KMS-11 (cell line): ENCODE results near the gene CDC27.
"Not testable (repeated sequence)": the region's sequence is repeated elsewhere in the genome, so short reads cannot be mapped to it uniquely, and the experiment has no call there.

Source experiments
- H2AFZ ChIP-seq: fragments of 200-600 bp; sonication (generic); 2 replicates; pipeline ENCODE4 v1.6.1; 2016; ENCODE audit warnings: antibody characterized with exemption, mixed run types, low read depth
- H3K27ac ChIP-seq: fragments of 200-600 bp; sonication (generic); 2 replicates; pipeline ENCODE4 v1.6.1; 2016; ENCODE audit warnings: mild to moderate bottlenecking, mixed run types
- H3K27me3 ChIP-seq: fragments of 200-600 bp; sonication (generic); 2 replicates; pipeline ENCODE4 v1.6.1; 2017; ENCODE audit warnings: mild to moderate bottlenecking, low read depth, mixed run types, moderate library complexity; ENCODE audit not compliant: insufficient read depth
- H3K36me3 ChIP-seq: fragments of 200-600 bp; sonication (generic); 2 replicates; pipeline ENCODE4 v1.6.1; 2017; ENCODE audit warnings: mild to moderate bottlenecking, mixed run types; ENCODE audit not compliant: insufficient read depth
- H3K4me1 ChIP-seq: fragments of 200-600 bp; sonication (generic); 2 replicates; pipeline ENCODE4 v1.6.1; 2016; ENCODE audit warnings: mild to moderate bottlenecking, low read depth, mixed run types; ENCODE audit not compliant: poor library complexity, severe bottlenecking
- H3K4me2 ChIP-seq: fragments of 200-600 bp; sonication (generic); 2 replicates; pipeline ENCODE4 v1.7.0; 2016; ENCODE audit warnings: mild to moderate bottlenecking, mixed run types
- H3K4me3 ChIP-seq: fragments of 200-600 bp; sonication (generic); IDR thresholded peaks from 2 replicates; pipeline ENCODE4 v1.6.1; 2017; ENCODE audit warnings: low read depth, low read length, mixed read lengths; ENCODE audit not compliant: insufficient read depth
- H3K79me2 ChIP-seq: fragments of 200-600 bp; sonication (generic); 2 replicates; pipeline ENCODE4 v1.6.1; 2016; ENCODE audit warnings: low read depth, mixed run types; ENCODE audit not compliant: insufficient read depth
- H3K9ac ChIP-seq: fragments of 200-600 bp; sonication (generic); 2 replicates; pipeline ENCODE4 v1.6.1; 2016; ENCODE audit warnings: mild to moderate bottlenecking, mixed run types
- H4K20me1 ChIP-seq: fragments of 200-600 bp; sonication (generic); 2 replicates; pipeline ENCODE4 v1.6.1; 2016; ENCODE audit warnings: mild to moderate bottlenecking, mixed run types; ENCODE audit not compliant: insufficient read depth
- TF ChIP-seq, protein P1 (sequence below): fragments of 200-600 bp; sonication (generic); conservative IDR thresholded peaks from 2 replicates; pipeline ENCODE4 v1.6.1; 2017; ENCODE audit warnings: low read depth, mild to moderate bottlenecking, antibody characterized with exemption, low read length, moderate library complexity, mixed read lengths

CDC27 gene

DNA sequence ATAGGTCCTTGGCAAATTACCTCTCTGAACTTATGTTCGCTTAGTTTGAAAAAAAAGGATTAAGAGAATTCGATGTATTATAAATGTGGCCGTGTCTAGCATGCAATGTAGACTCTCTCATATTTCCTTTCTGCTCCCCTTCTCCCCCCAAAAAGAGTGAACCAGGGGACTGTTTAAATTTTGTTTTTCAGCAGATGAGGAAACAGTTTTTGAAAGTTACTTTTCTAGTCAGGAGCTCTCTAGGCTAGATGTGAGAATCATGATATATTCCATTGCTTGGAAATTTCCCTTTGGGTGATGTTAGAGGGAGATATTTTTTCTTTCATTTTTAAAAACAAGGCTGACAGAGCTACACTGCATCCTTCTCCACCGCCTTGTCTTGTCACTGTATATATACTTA lies 1.1 kb upstream of the CDC27 start:
- Histone ChIP-seq H4K20me1 (no peaks in the 10 kb centered on the region; the same call in 1 of the 2 replicates), H3K27ac (no peak overlapping the region), H3K36me3 (no peaks in the 10 kb centered on the region), H3K27me3 (no peaks in the 10 kb centered on the region), H2AFZ (no peak overlapping the region), H3K79me2 (peaks cover 39% of the 10 kb centered on the region), H3K4me3 (no peak overlapping the region), H3K4me2 (no peak overlapping the region), H3K4me1 (peaks cover 69% of the 10 kb centered on the region), H3K9ac (no peak overlapping the region)
- TF ChIP-seq, protein P1, sequence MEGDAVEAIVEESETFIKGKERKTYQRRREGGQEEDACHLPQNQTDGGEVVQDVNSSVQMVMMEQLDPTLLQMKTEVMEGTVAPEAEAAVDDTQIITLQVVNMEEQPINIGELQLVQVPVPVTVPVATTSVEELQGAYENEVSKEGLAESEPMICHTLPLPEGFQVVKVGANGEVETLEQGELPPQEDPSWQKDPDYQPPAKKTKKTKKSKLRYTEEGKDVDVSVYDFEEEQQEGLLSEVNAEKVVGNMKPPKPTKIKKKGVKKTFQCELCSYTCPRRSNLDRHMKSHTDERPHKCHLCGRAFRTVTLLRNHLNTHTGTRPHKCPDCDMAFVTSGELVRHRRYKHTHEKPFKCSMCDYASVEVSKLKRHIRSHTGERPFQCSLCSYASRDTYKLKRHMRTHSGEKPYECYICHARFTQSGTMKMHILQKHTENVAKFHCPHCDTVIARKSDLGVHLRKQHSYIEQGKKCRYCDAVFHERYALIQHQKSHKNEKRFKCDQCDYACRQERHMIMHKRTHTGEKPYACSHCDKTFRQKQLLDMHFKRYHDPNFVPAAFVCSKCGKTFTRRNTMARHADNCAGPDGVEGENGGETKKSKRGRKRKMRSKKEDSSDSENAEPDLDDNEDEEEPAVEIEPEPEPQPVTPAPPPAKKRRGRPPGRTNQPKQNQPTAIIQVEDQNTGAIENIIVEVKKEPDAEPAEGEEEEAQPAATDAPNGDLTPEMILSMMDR: no peak

DNA sequence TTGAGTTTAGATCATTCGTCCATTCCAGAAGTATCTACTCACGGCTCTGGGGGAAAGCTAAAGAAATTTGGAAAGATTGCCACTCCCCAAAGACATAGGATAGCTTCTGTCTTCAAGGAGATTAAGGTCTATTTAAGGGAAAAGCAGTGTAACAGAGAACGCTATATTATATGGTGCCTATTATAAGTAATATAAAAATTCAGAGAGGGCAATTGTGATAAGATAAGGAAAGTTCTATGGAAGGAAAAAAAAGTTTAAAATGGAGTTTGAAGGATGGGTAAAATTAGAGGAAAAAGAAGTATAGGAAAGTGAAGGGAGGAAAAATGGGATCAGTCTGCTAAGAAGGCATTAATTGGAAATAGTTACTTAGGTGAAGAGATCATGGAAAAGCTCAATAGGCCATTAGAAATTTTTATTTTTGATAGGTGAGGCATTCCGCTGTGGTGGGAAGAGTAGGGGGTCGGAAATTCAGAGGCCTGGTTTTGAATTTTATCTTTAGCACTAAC lies 690 bp upstream of the CDC27 start:
- H3K27ac ChIP-seq: peak overlapping the region; percentile 18; the same call in 1 of the 2 replicates
- no peaks in the 10 kb centered on the region for H3K27me3 ChIP-seq
- H3K79me2 ChIP-seq: peaks cover 42% of the 10 kb centered on the region
- peak overlapping the region; percentile 33; the same call in 1 of the 2 replicates for H3K9ac ChIP-seq
- H2AFZ ChIP-seq: peak overlapping the region; percentile 59; the same call in 1 of the 2 replicates
- no peaks in the 10 kb centered on the region; the same call in 1 of the 2 replicates for H4K20me1 ChIP-seq
- TF ChIP-seq, protein P1: no peak
- H3K4me1 ChIP-seq: peaks cover 70% of the 10 kb centered on the region
- H3K4me2 ChIP-seq: peak overlapping the region; percentile 83
- no peaks in the 10 kb centered on the region for H3K36me3 ChIP-seq
- no peak overlapping the region for H3K4me3 ChIP-seq

DNA sequence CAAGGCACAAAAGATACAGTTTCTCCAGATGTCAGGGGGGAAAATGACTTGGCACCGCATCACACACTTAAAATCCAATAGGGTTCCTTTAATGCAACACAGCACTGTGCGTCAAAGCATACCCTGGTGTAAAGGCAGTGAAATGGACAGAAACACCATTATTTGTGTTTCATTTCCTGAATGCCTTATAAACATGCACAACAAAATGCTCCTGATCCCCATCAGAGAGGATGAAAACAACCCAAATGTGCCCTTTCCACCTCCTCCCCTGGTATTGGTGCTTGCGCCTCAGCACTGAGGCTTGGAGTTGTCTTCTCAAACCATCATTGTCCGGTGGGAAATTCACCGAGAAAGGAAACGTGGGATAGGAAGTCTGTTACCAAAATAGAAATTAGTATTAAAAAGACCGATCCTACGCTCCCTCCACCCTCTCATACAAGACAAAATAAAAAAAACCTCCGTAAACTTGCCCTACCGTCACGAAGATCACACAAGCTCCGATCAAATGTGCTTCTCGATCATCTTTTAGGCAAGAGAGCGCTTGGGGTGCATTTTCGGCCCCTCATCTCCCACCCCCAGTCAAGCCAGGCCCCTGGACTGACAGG lies 722 bp downstream of the CDC27 start:
- no peaks in the 10 kb centered on the region for H3K27me3 ChIP-seq
- H3K4me3 ChIP-seq: no peak overlapping the region
- H3K4me1 ChIP-seq: peaks cover 72% of the 10 kb centered on the region
- peak overlapping the region; percentile 89 for H3K27ac ChIP-seq
- TF ChIP-seq, protein P1: no peak
- H2AFZ ChIP-seq: peak overlapping the region; percentile 67
- H3K79me2 ChIP-seq: peaks cover 56% of the 10 kb centered on the region
- no peaks in the 10 kb centered on the region for H3K36me3 ChIP-seq
- peaks cover 5% of the 10 kb centered on the region; the same call in 1 of the 2 replicates for H4K20me1 ChIP-seq
- H3K4me2 ChIP-seq: peak overlapping the region; percentile 96
- peak overlapping the region; percentile 91 for H3K9ac ChIP-seq

DNA sequence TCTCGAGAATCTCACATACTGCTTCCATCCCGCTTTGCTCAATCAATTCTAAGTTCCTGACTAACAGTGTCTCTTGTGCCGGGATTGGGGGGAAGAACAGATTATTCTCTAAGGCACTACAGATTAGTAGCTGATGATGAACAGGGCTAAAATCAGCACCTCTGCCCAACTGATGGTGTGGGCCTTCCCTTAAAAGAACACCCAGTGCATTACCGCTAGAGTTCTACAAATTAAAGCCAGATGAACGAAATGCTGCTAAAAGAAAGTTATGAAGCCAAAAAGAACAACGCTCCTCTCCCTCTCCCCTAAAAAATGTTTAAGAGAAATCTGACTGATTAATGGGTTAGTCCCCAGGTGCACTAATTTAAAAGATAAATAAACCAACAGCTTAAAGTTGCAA lies 4.4 kb downstream of the CDC27 start:
- Histone ChIP-seq H3K4me1 (peaks cover 60% of the 10 kb centered on the region), H2AFZ (no peak overlapping the region), H3K4me2 (no peak overlapping the region), H3K79me2 (peaks cover 89% of the 10 kb centered on the region), H4K20me1 (peaks cover 17% of the 10 kb centered on the region; the same call in 1 of the 2 replicates), H3K4me3 (no peak overlapping the region), H3K9ac (no peak overlapping the region), H3K27me3 (no peaks in the 10 kb centered on the region), H3K36me3 (peaks cover 4% of the 10 kb centered on the region; the same call in 1 of the 2 replicates), H3K27ac (no peak overlapping the region)
- TF ChIP-seq, protein P1: no peak

DNA sequence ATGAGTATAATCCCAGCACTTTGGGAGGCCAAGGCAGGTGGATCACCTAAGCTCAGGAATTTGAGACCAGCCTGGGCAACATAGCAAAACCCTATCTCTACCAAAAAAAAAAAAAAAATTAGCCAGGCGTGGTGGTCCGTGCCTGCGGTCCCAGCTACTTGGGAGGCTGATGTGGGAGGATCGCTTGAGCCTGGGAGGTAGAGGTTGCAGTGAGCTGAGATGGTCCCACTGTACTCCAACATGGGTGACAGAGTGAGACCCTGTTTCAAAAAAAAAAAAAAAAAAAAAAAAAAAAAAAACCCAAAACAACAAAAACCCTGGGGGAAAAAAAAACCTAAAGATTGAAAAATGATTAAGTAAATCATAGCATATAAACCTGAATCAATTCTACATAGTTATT lies 8.1 kb downstream of the CDC27 start:
- Histone ChIP-seq H3K4me1 (peaks cover 54% of the 10 kb centered on the region), H4K20me1 (peaks cover 20% of the 10 kb centered on the region; the same call in 1 of the 2 replicates), H3K79me2 (peaks cover 92% of the 10 kb centered on the region)
- H3K9ac ChIP-seq, H3K27ac ChIP-seq, H3K4me3 ChIP-seq, H3K36me3 ChIP-seq, H3K27me3 ChIP-seq, H3K4me2 ChIP-seq, H2AFZ ChIP-seq: not testable (repeated sequence)
